KG1 (cell line): ENCODE measurements around the gene VEGFA.
"Not testable (repeated sequence)": the region's sequence is repeated elsewhere in the genome, so short reads cannot be mapped to it uniquely, and the experiment has no call there.

Experiments
- DNase-seq: peaks from one replicate; lab custom pipeline; 2025; lab: John Stamatoyannopoulos, UW

The VEGFA gene

DNA sequence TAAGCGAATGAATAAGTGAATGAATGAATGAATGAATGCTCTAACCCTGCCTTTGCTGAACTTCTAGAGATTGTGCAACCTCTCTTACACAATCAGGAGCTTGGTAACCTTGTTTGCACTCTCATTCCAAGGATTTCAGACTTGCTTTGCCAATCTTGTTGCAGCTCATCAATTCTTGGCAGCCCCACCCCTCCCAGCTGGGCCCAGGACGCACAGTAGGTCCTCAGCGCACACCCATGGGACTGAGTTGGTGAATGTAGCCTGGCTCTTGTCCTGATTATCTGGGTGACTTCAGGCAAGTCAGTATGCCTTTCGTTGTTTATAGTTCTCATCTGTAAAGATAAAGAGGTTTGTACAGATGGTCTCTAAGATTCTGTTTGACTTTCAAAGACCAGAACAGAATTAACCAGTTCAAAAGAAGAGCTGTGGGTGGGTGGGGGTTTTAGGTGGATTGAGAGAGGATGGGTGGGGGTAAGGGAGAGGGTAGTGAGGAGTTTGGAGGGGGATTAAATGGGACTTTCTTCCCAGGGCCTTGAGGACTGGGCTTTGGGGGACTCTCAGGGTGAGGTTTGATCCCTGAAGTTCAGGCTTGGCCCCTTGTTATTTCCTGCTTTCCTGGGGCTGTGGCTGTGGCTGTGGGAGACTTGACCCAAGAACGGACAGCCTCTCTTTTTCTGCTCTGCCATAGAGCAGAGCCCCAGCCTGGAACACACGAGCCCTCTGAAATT, 33.2 kb downstream of the VEGFA start:
- no peak for DNase-seq

DNA sequence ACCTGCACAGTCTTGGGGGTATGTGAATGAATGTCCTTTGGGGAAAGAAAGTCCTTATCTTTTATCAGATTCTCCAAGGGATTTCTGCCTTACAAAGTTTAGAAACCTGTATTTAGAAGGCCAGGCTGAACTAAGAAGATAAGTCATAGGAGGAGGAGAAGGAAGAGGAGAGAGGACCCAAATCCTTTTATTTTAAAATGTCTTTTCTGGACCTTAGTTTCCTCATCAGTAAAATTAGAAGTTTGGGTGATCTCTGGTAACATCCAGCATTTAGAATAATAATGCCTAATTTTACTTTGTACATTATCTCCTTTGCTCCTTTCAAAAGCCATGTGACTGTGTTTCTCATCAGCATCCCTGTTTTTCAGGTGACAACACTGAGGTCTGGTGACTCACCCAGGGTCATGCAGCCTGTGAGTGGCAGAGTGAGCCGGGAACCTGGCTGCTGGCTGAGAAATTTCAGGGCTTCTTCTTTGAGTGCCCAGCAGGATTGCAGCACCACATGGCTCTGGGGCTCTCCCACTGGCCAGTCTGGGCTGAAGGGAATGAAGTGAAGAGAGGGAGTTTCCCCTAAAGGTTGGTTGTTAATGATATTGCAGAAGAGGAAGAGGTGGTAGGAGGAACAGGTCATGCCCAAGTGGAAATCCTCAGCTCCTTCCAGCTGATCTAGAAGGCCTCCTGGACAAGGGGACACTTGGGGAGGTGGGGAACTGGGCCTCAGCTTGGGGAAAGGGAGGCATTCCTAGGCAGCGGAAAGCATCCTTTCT, 34.0 kb downstream of the VEGFA start:
- DNase-seq, result no peak

DNA sequence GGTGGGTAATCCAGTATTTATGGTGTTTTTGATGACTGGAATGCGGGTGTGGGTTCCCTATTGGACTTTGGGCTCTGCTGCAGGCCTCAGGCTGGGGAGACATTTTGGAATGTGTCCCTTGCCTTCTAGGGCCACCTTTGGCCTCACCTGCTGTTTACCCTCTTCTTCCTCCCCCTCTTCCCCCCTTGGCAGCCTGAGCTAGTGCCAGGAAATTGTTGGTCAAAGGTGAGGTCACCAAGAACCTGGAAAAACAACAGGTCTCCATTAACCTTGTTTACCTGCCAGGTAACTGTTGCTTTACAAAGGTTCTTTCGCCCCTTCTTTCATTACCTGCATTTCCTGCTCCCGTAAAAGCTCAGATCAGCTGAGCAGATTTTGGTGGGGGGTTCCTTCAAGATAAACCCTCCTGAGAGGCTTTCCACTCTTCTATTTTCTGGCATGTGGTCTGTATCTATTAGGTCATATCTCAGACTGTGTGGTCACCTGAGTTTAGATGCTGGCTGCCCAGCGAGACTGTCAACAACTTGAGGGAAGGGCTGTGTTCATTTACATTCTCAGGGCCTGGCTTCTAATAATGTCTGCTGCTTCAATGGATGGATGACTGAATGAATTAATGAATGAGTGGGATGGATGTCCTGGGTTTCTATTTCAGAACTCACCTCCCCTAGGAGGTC, 34.7 kb downstream of the VEGFA start:
- no peak for DNase-seq

DNA sequence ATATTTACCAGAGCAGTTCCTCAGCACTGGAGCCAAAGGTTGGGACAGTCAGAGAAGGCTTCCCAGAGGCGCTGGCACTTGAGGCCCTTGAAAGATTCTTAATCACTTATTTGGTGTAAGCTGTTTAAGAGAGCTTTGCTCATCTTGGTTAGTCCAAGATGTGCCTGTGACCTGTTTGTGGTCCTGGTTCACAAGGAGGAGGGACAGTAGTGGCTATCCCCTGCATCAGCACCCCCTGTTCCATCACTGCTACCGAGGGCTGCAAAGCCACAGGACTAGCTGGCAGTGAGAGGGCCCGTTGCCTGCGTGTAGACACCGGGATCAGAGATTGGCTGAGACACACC, 35.7 kb downstream of the VEGFA start:
- no peak for DNase-seq

DNA sequence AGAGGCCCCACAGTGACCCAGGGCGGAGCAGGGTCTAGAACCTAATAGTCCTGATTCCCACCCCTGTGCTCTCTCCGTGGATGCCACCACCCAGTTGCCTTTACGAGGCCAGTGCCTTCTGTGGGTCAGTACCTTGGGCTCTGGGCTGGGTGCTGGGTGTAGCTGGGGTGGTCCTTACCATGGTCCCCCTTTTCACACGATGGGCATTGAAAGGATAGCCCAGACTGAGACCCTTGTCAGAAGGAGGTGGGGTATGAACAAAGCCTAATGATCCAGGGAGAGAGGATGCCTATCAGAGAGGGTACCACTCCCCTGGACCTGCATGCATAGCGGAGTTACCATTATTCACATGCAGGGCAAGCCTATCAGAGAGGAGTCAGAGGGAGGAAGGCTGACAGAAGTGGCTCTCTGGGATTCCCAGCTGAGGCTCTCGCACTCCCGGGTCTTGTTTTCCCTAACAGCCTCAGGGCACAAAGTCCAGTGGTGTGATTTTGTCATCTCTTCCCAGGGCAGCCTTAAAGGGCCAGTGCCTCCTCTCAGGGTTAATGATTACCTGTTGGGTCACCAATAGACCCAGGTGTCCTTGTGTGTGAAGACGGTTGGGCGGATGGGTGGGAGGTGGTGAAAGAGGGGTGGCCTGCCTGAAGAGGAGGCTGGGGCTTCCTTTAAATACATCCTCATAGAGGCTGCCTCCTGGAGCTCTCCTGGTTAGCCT, 36.2 kb downstream of the VEGFA start:
- DNase-seq, result no peak

DNA sequence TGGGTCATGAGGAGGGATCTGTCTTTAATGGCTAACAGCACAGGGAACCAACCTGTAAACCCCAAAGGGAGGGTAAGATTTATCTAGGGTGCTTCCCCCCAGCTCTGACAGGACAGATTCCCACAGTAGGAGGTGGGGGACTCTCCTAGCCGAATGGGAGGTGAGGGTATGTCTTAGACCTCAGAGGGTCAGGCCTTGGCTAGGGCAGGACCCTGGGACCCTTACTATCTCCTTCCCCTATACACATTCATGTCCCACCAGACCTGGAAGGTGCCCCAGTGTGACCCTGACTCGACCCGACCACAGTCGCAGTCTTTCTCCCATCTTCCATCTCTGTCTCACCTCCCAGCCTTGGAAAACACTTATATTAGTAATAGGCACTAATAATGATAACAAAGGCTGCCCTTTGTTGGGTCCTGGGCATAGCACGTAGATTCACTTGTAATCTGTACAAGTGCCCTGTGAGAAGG, 36.8 kb downstream of the VEGFA start:
- DNase-seq, result no peak

DNA sequence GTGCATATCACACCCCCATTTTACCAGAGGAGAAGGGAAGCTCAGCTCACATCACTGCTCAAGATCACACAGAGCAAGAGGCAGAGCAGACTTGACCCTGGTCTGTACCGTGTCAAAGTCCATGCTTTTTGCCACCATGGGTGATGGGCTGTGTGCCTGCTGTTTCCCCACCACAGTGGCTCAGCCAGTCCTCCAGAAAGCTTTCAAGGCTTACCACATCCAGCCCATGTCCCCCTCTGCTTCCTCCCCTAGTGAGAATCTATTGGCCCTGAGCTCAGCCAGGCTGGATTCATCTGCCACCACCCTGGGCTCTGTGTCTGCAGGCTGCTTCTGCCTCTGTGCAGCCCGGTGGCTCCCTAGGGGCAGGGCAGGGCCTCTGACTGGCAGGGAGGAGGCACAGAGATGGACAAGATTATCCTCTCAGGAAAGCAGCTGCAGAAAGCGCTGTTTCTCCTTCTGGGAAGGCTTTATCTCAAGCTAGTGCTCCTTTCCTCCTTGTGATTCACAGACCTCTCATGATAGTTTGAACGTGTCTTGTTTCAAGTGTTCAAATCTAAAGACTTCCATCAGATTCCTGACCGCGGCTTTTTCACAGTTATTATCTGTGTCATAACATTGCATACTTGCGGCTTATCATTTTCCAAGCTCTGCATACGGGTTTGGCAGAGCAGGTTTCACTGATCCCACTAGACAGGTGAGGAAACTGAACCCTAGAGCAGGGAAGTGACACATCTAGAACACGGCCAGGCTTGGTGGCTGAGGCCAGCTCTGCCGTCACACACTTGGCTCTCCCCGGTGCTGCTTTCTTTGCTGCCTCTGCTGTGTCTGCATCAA, 37.4 kb downstream of the VEGFA start:
- no peak for DNase-seq

DNA sequence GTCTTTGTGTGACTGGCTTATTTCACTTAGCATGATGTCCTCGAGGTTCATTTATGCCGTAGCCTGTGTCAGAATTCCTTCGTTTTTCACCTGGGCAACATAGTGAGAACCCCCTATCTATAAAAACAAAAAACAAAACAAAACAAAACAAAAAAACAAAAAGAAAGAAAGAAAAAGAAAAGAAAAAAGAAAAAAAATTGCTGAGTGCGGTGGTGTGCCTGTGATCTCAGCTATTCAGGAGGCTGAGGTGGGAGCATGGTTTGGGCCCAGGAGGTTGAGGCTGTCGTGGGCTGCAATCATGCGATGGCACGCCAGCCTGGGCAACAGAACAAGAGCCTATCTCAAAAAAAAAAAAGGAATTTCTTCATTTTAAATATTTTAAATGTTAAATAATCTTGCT, 38.4 kb downstream of the VEGFA start:
- no peak for DNase-seq

DNA sequence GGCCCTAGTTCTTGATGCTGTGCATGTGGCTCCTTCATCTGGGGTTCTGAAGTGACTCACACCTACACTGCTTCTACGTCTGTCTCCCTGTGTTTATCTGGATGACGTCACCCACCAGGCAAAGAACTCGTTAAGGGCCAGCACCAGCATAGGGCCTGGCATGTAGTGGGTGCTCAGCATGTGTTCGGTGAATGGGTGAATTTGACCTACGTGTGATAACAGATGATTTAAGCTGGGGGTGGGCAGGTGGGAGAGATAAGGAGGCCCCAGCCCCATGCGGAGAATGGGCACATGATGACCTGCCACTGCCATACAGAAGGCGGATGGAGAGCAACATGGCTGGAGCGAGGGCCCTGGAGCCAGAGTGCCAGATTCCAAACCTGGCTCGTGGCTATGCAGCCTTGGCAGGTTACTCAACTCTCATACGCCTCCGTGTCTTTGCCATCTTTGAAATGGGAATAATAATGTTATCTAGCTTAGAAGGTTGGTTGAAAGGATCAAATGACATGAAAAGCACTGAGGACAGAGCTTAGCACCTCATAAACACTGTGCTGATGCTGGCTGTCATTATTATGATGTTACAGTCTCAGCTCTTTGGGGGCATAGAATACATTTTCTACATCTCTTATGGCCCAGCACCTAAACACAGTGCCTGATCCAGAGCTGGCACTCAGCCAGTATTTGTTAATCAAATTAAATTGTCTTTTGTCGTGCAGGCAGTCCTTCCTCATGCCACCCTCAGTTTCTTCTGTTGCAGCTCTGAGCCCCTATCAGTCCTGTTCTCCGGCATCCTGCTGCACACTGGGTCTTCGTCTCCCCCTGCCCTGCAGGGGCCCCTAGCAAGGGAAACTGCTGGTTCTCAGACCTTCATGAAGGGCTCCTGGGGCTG, 39.6 kb downstream of the VEGFA start:
- no peak for DNase-seq

DNA sequence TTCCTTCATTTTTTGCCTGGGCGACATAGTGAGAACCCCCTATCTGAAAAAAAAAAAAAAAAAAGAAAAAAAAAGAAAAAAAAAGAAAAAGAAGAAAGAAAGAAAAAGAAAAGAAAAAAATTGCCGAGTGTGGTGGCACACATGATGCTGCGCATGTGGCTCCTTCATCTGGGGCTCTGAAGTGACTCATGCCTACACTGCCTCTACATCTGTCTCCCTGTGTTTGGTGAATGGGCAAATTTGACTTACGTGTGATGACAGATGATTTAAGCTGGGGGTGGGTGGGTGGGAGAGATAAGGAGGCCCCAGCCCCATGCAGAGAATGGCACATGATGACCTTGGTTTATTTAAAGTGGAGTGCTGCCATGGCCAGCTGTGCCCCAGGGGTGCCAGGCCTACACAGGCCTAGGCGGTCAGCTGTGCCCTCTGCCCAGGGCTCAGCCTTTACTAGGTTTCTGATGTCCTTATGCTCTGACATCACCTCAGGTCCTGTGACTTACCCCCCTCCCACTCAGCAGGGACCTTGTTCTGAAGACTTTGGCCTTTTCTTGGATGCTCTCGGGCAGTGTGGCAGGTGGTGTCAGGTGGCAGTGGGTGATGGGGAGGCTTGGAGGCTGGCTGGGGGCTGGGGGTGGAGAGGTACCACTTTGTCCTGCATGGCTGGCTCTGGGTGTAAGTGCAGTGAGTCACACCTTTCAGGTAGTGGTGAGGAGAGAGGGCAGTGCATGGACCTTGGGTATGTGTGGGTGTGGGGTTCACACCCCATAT, 41.1 kb downstream of the VEGFA start:
- DNase-seq, result no peak

DNA sequence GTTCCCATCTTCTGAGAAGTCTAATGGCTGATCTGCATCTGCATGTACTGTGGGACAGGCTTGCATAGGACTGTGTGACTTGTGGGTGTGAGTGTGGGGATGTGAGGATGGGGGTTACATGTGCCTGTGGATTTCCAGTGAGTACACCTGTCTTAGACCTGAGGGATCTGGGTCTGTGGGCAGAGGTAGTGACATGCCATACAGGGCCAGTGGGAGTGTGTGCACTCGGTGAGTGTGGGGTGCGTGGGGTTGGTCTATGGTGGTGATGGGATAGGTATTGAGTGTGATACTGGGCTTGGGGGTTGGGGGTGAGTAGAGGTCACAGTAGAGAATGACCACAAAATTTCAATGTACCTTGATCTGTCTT, 41.7 kb downstream of the VEGFA start:
- no peak for DNase-seq

DNA sequence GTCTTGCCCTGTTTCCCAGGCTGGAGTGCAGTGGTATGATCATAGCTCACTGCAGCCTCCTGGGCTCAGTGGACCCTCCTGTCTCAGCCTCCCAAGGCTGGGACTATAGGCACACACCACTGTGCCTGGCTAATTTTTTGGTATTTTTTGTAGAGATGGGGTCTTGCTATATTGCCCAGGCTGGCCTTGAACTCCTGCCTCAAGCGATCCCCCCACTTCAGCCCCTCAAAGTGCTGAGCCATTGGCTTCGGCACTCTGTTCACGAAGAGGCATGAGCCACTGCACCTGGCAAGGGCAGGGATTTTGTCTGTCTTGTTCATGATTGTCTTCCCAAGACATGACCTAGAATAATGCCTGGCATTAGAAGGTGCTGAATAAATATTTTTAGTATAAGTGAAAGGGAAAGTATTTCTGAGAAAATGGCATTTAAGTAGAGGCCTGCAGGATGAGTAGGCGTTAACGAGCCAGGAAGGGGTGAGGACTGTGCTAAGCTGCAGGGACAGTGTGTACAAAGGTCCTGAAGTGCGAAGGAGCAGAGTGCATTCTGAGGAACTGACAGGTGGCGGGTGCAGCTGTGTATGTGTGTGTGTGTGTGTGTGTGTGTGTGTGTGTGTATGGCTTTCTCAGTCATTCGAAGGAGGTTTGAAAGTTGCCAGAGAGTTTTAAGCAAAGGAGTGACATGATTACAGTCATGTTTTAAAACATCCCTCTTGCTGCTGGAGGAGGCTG, 43.0 kb downstream of the VEGFA start:
- no peak for DNase-seq

DNA sequence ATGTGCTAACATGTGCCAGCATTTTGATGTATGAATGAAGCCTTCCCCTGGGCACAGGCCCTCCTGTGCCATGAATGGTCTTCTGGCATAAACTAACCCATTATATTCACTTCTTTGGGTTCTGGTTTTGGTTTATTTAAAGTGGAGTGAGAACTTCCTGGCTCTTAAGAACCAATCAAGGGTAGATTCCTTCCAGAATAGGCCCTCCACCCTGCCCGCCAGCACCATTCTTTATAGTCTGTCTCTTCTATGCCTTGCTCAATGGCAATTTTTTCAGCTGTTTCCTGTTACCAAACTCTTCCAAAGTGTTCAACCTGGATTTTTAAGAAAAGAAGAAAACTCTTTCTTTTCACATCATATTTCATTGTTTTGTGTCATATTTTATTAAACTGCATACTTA, 44.1 kb downstream of the VEGFA start:
- DNase-seq, result no peak

DNA sequence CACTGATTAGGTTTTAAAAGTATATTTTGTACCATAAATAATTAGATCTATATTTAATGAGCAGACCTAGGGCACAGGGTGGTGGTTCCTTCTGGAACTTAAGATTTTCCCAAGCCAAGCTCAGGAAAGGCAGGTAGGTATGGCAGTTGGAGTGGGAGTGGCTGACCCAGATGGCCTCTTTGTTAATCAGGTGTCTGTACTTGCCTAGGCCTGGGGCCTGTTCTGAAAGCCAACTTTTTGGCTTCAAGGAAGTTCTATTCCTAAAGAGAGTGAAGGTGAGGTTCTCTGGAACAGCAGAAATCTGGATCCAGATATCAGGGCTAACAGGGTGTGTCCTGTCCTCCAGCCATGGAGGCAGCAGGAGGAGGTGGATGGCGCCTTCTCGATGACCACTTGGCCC, 44.9 kb downstream of the VEGFA start:
- no peak for DNase-seq

DNA sequence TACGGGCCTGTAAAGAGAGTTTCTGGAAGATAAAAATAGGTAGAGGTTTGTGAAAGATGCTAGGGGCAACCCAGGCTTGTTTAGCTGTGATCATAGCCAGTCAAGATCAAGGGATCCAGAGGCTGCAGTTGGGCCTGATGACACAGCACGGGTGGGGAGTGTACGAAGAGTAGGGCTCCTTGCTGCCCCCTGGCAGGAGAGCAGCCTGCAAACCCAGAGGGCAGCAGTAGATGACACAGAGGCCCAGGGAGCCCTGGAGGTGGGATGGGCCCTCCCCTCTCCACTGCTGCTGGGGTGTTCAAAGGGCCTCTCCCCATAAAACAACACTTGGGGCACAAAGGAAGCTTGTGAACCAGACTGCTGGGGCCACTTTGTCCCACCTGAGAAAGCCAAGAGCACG, 47.2 kb downstream of the VEGFA start:
- DNase-seq, result no peak

DNA sequence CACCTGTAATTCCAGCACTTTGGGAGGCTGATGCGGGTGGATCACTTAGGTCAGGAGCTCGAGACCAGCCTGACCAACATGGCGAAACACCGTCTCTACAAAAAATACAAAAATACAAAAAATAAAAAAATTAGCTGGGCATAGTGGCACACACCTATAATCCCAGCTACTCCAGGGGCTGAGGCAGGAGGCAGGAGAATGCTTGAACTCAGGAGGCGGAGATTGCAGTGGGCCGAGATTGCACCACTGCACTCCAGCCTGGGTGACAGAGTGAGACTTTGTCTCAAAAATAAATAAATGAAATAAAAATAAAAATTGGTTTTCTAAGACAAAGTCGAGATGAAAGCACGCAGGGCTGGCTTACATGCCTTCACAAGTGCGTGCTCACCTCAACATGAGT, 49.0 kb downstream of the VEGFA start:
- DNase-seq, result not testable (repeated sequence)

DNA sequence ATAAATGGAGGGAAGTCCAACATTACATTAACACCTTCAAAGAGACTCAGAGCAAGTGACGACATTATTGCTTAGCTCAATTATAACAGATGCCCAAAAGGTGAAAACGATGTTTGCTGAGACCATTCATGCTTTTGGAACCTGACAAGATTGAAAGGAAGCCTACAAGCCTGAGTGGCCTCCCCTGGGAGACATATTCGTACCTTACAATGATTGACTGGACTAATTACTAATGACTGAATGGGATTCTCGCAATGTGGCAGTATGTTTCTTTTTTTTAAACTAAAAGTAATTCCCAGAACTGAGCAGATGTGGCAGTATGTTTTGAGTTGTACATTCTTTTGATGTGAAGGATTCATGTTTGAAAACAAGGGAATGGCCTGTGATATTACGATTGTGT, 49.9 kb downstream of the VEGFA start:
- no peak for DNase-seq

DNA sequence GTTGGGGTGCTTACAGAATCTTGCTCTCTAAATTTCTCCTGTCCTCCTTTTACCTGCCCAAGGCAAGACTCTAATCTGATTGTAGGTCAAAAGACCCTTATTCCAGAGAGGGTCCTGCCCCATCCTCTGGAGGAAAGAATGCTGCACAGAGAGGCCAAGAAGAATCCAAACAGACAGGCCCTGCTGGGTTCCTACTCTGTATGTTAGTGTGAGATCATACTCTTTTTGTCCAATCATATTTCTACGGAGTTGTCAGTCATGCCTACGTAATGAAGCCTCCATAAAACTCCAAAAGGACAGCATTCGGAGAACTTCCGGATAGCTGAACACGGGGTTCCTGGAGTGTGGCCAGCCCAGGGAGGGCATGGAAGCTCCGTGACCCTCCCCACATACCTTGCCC, 50.5 kb downstream of the VEGFA start:
- no peak for DNase-seq
